OCI-M2 (cell line): ENCODE measurements around the gene DR1.
"Not testable (repeated sequence)": the region's sequence is repeated elsewhere in the genome, so short reads cannot be mapped to it uniquely, and the experiment has no call there.

ENCODE experiments used
- DNase-seq: peaks from one replicate; lab custom pipeline; 2025; ENCODE audit not compliant: unreplicated experiment; lab: John Stamatoyannopoulos, UW

The DR1 gene

GRCh38 chr1:93374334-93375106, 28.8 kb downstream of the DR1 start:
- DNase-seq: no peak

GRCh38 chr1:93384656-93385055, 38.9 kb downstream of the DR1 start:
- DNase-seq: no peak

- DNase-seq: not testable (repeated sequence)
These were observed 40.6 kb downstream of the DR1 start for GRCh38 chr1:93386268-93386667.

- no peak for DNase-seq
These were observed 48.8 kb downstream of the DR1 start for GRCh38 chr1:93394514-93394913.

GRCh38 chr1:93395195-93395594, 49.5 kb downstream of the DR1 start:
- DNase-seq: no peak

GRCh38 chr1:93399781-93400180, 54.1 kb downstream of the DR1 start:
- no peak for DNase-seq

GRCh38 chr1:93408203-93408602, 62.5 kb downstream of the DR1 start:
- no peak for DNase-seq

- no peak for DNase-seq
These were observed 65.3 kb downstream of the DR1 start for GRCh38 chr1:93411000-93411399.

GRCh38 chr1:93414749-93415148, 69.0 kb downstream of the DR1 start:
- DNase-seq: no peak

GRCh38 chr1:93415296-93415695, 69.6 kb downstream of the DR1 start:
- DNase-seq: no peak

GRCh38 chr1:93416183-93416582, 70.5 kb downstream of the DR1 start:
- DNase-seq: no peak
